Activated T-cell treated with anti-CD3 and anti-CD28 coated beads for 24 hours (primary cell): ENCODE data around the gene ECEL1.
"Not testable (repeated sequence)": the region's sequence is repeated elsewhere in the genome, so short reads cannot be mapped to it uniquely, and the experiment has no call there.

Experiments
- DNase-seq: peaks from one replicate; pipeline ENCODE4 v3.0.0-alpha.2; 2020; ENCODE audit warnings: low read depth

The ECEL1 gene

DNA sequence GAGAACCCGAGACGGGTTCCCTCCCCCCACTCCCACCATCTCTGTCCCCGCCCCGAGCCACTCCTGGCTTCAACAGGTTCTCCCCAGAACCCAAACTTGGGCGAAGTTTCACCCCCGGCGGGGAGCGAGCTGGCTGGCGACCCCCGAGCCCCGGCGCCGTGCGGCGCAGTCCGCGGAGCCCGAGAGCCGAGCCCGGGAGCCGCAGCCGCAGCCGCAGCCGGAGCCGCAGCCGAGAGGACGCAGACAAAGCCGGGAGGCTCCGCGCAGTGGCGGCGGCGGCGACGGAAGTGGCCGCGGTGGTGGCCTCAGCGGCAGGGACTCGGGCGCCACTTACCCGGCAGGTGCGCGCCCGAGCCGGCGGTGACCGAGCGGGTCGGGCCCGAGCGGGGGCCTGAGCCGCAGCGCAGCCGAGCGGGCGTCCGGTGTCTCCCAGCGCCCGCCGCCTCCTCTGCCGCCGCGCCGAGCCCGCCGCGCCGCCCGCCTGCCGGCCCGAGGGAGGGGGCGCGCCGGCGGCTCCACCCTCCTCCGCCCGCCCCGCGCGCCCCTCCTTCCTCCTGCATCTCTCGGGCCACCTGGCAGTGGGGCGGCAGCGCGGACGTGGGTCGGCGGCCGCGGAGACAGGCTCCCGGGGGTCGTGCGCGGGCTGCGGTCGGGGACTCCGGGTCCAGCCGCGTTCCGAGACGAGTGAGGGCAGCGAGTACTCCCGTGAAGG, at the start of gene ECEL1:
ECEL1 (minus strand) TSS at position 450 of the 712 bp plus-strand sequence. CDS start 1,181 bp downstream, outside the sequence.
- DNase-seq = no peak

DNA sequence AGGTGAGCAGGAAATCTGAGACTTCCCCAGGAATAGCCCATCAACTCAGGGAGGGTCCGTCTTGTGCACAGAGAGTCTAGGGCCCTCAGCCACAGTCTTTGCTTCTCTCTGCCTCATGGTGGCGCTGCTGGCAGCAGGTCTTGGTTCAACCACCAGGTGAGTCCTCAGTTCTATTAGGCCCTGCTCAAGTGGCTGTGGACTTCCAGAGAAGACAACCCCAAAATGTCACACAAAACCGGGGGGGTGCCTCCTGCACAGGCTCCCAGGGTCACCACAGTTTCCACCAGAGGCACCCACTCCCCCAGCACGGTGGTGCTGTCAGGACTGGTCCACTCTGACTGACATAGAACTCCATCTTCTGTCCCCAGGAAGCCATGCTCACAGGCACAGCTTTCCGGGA, 49.4 kb upstream of the ECEL1 start:
- no peak for DNase-seq

- DNase-seq = no peak
These were observed 48.3 kb upstream of the ECEL1 start for GRCh38 chr2:232535761-232536530.

- no peak for DNase-seq
These were observed 47.5 kb upstream of the ECEL1 start for GRCh38 chr2:232534940-232535651.

- DNase-seq = no peak
These were observed 46.5 kb upstream of the ECEL1 start for GRCh38 chr2:232533944-232534710.

DNA sequence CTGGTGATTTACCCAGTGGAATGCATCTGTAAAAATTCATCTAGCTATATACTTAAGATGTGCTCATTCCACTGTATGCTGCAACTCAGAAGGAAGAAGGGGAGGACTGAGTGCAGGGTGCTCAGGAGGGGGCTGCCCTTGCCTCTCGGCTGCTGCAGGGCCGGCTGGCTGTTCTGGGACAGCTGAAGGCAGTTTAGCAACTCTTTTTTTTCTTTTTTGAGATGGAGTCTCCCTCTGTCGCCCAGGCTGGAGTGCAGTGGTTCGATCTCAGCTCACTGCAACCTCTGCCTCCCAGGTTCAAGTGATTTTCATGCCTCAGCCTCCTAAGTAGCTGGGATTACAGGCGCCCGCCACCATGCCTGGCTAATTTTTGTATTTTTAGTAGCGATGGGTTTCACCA, 45.2 kb upstream of the ECEL1 start:
- DNase-seq = not testable (repeated sequence)

DNA sequence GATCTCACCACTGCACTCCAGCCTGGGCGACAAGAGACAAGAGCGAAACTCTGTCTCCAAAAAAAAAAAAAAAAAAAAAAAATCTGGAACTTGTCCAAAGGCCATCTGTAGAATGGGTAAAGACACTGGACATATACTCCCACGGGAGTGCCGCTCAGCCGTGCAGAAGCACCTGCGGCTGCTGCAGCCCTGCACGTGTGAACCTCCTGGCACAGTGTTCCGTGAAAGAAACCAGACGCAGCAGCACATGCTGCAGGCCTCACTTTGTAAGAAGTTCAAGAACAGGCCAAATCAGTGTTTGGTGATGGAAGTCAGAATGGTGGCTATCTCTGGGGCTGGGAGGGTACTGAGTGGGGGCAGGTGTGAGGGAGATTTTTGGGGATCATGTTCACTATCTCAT, 44.8 kb upstream of the ECEL1 start:
- no peak for DNase-seq

DNA sequence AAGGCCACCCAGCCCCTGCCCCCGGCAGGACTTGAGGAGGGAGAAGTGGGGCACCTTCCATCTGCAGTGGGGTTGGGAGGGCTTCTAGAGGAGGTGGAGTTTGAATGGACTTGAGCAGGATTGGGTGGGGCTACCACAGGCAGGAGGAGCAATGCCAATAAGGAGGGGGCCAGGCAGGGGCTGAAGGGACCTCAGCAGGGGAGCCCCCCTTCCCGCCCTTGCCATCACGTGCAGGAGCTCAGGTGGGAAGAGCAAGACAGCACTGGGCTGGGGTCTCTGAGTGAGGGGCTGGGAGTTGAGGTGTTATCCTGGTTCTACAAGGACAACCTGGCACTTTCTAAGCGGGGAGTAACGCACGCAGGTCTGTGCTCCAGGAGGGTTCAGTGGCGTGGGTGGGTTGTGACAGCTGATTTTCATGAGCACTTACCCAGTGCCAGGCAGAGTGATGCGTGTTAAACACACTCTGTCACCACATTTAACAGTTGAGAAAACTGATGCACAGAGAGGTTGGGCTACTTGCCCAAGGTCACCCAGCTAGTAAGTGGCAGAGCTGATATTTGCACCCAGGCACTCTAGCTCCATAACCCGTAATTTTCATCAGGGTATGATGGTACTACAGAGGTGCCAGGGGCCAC, 43.1 kb upstream of the ECEL1 start:
- no peak for DNase-seq

DNA sequence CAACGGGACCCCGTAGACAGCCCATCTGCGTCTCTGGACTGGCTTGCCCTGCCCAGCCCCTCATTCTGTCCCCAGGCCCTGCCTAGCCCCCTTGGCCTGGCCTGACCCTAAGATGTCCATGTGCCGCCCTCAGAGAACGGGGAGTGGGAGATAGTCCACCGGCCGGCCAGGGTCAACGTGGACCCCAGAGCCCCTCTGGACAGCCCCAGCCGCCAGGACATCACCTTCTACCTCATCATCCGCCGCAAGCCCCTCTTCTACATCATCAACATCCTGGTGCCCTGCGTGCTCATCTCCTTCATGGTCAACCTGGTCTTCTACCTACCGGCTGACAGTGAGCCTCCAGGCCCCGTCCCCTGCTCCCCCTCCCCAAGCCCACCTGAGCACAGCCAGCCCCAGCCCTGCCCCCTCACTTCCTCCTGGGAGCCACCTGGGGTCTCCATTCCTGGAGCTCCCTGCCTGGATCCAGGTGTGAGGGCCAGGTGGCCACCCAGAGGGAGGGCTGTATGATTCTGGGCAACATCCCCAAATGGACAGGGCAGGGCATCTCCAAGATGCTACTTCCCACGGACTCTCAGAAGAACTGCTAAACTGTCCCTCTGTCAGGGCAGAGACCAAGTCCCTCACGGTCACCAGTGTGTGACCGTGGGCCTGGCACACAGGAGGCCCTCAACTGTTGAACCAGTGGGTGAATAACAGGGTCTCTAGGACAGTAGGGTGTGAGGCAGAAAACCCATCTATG, 42.3 kb upstream of the ECEL1 start:
- DNase-seq = no peak

GRCh38 chr2:232528746-232529460, 41.3 kb upstream of the ECEL1 start:
- no peak for DNase-seq

GRCh38 chr2:232527905-232528470, 40.4 kb upstream of the ECEL1 start:
- DNase-seq = no peak

DNA sequence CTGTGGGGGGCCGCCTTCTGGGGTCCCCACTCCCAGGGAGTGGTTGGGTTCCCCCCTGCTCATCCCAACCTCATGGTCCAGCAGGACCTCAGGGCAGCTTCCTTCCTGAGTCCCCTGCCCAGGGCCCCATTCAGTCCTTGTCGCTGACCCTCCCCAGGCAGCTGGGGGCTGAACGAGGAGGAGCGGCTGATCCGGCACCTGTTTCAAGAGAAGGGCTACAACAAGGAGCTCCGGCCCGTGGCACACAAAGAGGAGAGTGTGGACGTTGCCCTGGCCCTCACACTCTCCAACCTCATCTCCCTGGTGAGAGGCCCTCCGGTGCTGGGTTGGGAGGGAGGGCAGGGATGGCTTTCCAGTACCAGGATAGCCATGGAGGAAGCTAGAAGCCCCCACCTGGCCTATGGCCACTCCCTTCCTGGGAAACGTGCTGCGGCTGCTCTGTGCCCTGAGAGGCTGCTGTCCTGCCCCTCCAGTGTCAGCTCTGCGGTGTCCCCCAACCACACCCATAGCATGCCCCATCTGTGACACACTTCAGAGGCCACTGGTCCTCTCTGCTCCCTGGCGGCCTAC, 38.8 kb upstream of the ECEL1 start:
- DNase-seq = no peak

DNA sequence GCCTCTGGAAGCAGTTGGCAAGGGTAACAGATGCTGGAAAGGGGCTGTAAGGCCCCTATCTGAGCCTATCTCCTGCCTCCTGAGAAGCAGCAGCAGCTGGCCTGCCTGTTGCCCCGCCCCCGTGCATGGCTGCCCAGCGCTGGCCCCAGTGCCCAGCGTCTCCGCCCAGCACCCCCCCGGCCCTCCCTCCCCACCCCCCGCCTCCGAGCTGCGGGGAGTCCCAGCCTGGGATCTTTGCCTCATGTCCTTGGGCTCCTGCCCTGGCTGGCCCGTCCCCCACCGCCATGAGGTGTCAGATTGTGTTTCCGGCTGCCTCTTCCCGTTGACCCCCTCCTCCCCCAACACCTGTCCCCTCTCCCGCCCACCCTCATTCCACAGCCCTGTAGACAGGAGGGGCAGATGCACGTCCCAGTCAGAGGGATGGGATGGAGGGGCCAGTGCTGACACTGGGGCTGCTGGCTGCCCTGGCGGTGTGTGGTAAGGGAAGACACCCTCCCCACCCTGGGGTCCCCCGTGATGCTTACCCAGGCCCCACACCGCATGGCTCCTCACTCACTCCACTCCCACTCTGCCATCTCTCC, 38.2 kb upstream of the ECEL1 start, which contains the start of gene CHRND:
CHRND (plus strand) TSS at position 370 of the 581 bp plus-strand sequence; CDS start at position 426, 56 bp downstream.
- no peak for DNase-seq

GRCh38 chr2:232525199-232525598, 37.6 kb upstream of the ECEL1 start:
- DNase-seq = no peak

DNA sequence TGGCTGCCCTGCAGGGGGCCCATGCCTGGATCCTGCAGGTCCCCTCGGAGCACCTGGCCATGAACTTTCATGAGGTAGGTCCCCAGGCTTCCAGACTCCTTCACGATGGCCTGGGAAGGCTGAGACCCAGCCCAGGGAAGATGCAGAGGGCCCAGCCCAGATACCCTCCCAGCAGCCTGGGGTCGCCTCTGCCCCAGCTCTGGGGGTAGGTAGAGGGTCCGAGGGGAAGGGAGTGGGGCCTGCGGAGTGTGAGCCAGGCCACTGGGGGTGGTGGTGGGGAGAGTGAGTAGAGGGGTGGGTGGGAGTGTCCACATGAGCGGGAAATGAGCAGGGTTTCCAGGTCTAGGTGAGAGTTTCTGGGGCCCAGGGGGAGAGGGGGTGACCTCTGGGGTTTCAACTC, 37.1 kb upstream of the ECEL1 start:
- no peak for DNase-seq

DNA sequence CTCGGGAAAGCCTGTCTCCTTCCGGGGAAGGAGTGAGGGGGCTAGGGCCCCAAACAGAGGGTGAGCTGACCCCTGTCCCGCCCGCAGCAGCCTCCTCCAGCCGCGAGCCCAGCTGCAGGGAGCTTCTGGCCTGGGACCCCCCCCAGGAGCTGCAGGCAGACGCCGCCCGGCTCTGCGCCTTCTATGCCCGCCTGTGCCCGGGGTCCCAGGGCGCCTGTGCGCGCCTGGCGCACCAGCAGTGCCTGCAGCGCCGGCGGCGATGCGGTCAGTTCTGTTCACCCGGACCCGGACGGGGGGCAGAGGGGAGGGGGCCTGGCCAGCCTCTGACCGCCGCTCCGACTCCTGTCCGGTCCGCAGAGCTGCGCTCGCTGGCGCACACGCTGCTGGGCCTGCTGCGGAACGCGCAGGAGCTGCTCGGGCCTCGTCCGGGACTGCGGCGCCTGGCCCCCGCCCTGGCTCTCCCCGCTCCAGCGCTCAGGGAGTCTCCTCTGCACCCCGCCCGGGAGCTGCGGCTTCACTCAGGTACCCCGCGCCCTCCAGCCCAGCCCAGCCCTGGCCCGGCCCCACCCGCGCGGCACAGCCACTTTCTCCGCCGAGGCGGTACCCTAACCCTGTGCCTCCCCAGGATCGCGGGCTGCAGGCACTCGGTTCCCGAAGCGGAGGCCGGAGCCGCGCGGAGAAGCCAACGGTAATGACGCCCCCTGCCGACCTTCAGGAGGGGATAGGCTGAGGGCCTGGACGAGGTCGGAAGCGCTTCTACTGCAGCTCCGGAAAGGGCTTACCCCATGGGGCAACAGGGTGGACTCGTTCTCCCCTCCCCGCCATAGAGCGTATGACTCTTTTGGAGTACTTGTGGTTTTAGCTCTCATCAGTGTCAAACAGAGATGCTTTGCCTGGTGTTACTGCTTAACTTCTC, 36.3 kb upstream of the ECEL1 start:
- no peak for DNase-seq

DNA sequence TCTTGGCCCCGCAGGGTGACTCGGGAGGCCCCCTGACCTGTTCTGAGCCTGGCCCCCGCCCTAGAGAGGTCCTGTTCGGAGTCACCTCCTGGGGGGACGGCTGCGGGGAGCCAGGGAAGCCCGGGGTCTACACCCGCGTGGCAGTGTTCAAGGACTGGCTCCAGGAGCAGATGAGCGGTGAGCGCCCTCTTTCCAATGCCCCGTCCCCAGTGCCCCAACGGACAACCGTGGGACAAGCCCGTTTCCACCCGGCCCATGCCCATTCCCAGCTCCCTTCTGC, 35.7 kb upstream of the ECEL1 start:
- no peak for DNase-seq
